Pancreas (tissue), 10 donors: ENCODE results near the gene TJP3. TPM values are rescaled to one million over a fixed set of nuclear protein-coding genes. Genes with fewer than 3 reads are reported as not detected.

ENCODE experiments used
- ATAC-seq, 4 donors: fragments of 200-7000 bp; cut with Tn5 transposase; one replicate each; pipeline versions ENCODE4 v1.8.0 to v1.9.1; 2020; ENCODE audit warnings: mild to moderate bottlenecking in 4 of 4, moderate library complexity in 4 of 4
- DNase-seq, 6 donors: peaks; one replicate each; pipeline ENCODE4 v3.0.0-alpha.2; 2020
- FAIRE-seq: peaks from 2 replicates; lab custom pipeline; 2012; peaks lifted over from hg19 to GRCh38; lab: Jason Lieb, UNC
- H3K27ac ChIP-seq, 4 donors: fragments of 200-600 bp; sonication (generic); 1 replicate in 3 of 4; 2 replicates in 1 of 4; pipeline versions ENCODE4 v1.5.0 to v1.8.0; 2020
- H3K27me3 ChIP-seq, 4 donors: fragments of 200-600 bp; one replicate each; pipeline ENCODE4 v1.8.0; 2021
- H3K36me3 ChIP-seq, 3 donors: fragments of 200-600 bp; sonication (generic) in 1 of 3; one replicate each; pipeline versions ENCODE4 v1.5.0 to v1.8.0; 2020 to 2021
- H3K4me1 ChIP-seq, 3 donors: fragments of 200-600 bp; one replicate each; pipeline ENCODE4 v1.8.0; 2021
- H3K4me3 ChIP-seq, 4 donors: fragments of 200-600 bp; sonication (generic) in 2 of 4; one replicate each; pipeline versions ENCODE4 v1.5.0 to v1.8.0; 2020 to 2021
- H3K9me3 ChIP-seq, 4 donors: fragments of 200-600 bp; one replicate each; pipeline ENCODE4 v1.8.0; 2021
- CTCF ChIP-seq, 4 donors: fragments of 200-600 bp; sonication (generic) in 3 of 4; IDR thresholded peaks; one replicate each; pipeline versions ENCODE4 v1.5.0 to v1.8.0; 2021; ENCODE audit warnings: antibody characterized with exemption in 4 of 4
- WGBS, 2 donors: extraction: QIAGEN DNeasy Blood & Tissue Kit; methylation state at CpG; one replicate each; pipeline ENCODE4 v1.1.7; 2013; 5-methylcytosine and 5-hydroxymethylcytosine counted together
- intact Hi-C, 3 donors: fragments of 100-400 bp; cut with DNase I; formaldehyde crosslinking; loops; one replicate each; pipeline versions ENCODE4 v1.11.1 to v1.14.2; 2022
- polyA plus RNA-seq, 2 donors: library from polyadenylated mRNA; stranded (reverse); fragments of 200-250 nt; gene quantifications; one replicate each; pipeline ENCODE4 v1.2.3, GENCODE V29; 2013
- total RNA-seq, 6 donors: library from RNA; stranded (reverse); fragmentation: NEBNext Ultra II Directional in 4 of 6; extraction: Animal tissue kit (Norgen Biotek cat#: 25700) in 4 of 6; gene quantifications; one replicate each; pipeline versions ENCODE4 v1.2.1 to v1.2.4, GENCODE V29; 2021 to 2023
- donor health status: healthy with polysubstance abuse.
- donor health status: DM: no; HTN: no; CAD: no; lungs with moderate emphysema.
- donor health status: DM: no; HTN: no; CAD: no.
- donor health status: control.
- donor health status: control.
- donor health status: Bipolar disorder and iron deficiency.
- donor health status: DM: yes; HTN: yes; CAD: no.
- donor health status: DM: no; HTN: no; CAD: no.
- donor health status: DM: no; HTN: no; CAD: no.
- donor health status: DM: yes; HTN: yes; CAD: no.

TJP3 gene
- total and polyA plus RNA-seq, 8 donors = 9.2 to 36.0 (median 15.8) TPM

GRCh38 chr19:3745363-3746045, 37.3 kb downstream of the TJP3 start:
- no peaks in the 10 kb centered on the region for H3K27me3 ChIP-seq
- 63 to 78% methylated on average over 8 of the region's 8 CpGs for WGBS, 2 donors
- intact Hi-C loops = no loop called here
- no peaks in the 10 kb centered on the region for H3K9me3 ChIP-seq
- peaks cover 0 to 5% (median 0%) of the 10 kb centered on the region in 3 donors for H3K36me3 ChIP-seq
- ATAC-seq (no peak), DNase-seq (no peak), FAIRE-seq (no peak)
- H3K4me3 ChIP-seq = no peak overlapping the region
- TF ChIP-seq CTCF (IDR thresholded peaks at IDR 0.05) = no peak
- H3K27ac ChIP-seq = no peak overlapping the region
- no peaks in the 10 kb centered on the region for H3K4me1 ChIP-seq

- 80 to 82% methylated on average over 30 to 31 of the region's 31 CpGs for WGBS, 2 donors
- no peak for ATAC-seq
- Histone ChIP-seq H3K4me3 (no peak overlapping the region), H3K36me3 (peaks cover 0 to 11% (median 0%) of the 10 kb centered on the region in 3 donors), H3K9me3 (no peaks in the 10 kb centered on the region), H3K27me3 (no peaks in the 10 kb centered on the region), H3K4me1 (no peaks in the 10 kb centered on the region), H3K27ac (no peak overlapping the region)
- no peak for FAIRE-seq
- peak in 1 of 6 donors; percentile 57 for DNase-seq
- intact Hi-C loops = no loop called here
- TF ChIP-seq CTCF (IDR thresholded peaks at IDR 0.05) = no peak
Observed at GRCh38 chr19:3746371-3747056, 38.3 kb downstream of the TJP3 start.

- Histone ChIP-seq H3K4me1 (no peaks in the 10 kb centered on the region), H3K9me3 (no peaks in the 10 kb centered on the region), H3K27ac (no peak overlapping the region), H3K27me3 (no peaks in the 10 kb centered on the region), H3K4me3 (no peak overlapping the region), H3K36me3 (peaks cover 0 to 18% (median 0%) of the 10 kb centered on the region in 3 donors)
- ATAC-seq (no peak), DNase-seq (no peak), FAIRE-seq (no peak)
- intact Hi-C loops = no loop called here
- TF ChIP-seq CTCF (IDR thresholded peaks at IDR 0.05) = no peak
- 74% methylated on average over 8 of the region's 8 CpGs for WGBS, 2 donors
Observed at GRCh38 chr19:3748965-3749364, 40.8 kb downstream of the TJP3 start.

- TF ChIP-seq CTCF (IDR thresholded peaks at IDR 0.05) = no peak
- H3K27me3 ChIP-seq = no peaks in the 10 kb centered on the region
- DNase-seq (no peak), FAIRE-seq (no peak), ATAC-seq (no peak)
- no peak overlapping the region for H3K27ac ChIP-seq
- H3K4me3 ChIP-seq = no peak overlapping the region
- intact Hi-C loops = no loop called here
- H3K9me3 ChIP-seq = no peaks in the 10 kb centered on the region
- WGBS, 2 donors = 95 to 98% methylated on average over 2 of the region's 2 CpGs
- peaks cover 0 to 18% (median 0%) of the 10 kb centered on the region in 3 donors for H3K36me3 ChIP-seq
- no peaks in the 10 kb centered on the region for H3K4me1 ChIP-seq
Observed at GRCh38 chr19:3750211-3750610, 42.0 kb downstream of the TJP3 start.

DNA sequence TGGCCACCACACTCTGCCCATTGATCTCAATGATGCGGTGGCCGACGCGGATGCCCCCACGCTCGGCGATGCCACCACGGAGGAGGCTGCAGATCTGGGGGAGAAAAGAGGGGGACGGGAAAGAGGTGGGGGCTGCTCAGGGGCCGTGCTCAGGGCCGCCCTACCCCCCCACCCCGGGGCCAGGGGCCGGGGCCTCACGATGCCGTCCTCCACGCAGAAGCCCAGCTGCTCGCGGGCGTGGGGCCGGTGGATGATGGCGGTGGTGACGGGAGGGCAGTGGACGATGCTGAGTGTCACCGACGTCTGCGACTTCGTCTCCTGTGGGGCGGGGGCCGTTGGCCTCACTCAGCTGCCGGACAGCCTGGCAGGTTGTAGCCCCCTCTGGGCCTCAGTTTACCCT, 43.1 kb downstream of the TJP3 start:
- H3K9me3 ChIP-seq = no peaks in the 10 kb centered on the region
- FAIRE-seq (no peak), DNase-seq (peak in 1 of 6 donors; percentile 75), ATAC-seq (no peak)
- H3K4me3 ChIP-seq = no peak overlapping the region
- H3K36me3 ChIP-seq = peaks cover 0 to 18% (median 0%) of the 10 kb centered on the region in 3 donors
- H3K27ac ChIP-seq = no peak overlapping the region
- TF ChIP-seq CTCF (IDR thresholded peaks at IDR 0.05) = no peak
- 94 to 95% methylated on average over 25 to 30 of the region's 30 CpGs for WGBS, 2 donors
- H3K4me1 ChIP-seq = no peaks in the 10 kb centered on the region
- intact Hi-C loops = no loop called here
- H3K27me3 ChIP-seq = no peaks in the 10 kb centered on the region
